ENCODE results near the gene CPSF3.

DNA sequence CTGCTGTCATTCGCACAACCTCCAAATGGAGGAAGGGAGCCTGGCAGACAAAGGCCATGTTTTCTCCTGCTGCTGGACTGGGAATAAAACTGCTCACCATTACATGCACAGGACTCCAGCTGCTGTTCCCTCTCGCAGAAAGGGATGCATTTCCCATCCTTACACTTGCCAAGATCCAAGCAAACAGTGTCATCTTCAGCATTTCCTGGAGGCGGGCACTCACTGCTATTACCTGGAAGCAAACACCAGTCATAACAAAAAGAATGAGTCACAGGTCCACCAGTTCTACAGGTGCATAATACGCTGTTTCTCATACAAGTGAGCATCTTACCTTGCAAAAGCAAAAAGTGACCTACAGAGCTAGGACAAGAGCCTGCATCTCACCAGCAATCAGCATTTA, 73.6 kb downstream of the CPSF3 start:
- TF ChIP-seq POLR2A (IDR thresholded peaks at IDR 0.05) (no peak), CTCF (IDR thresholded peaks at IDR 0.05) (no peak), POLR2AphosphoS5 (IDR thresholded peaks at IDR 0.05; ENCODE audit: insufficient read depth in 1 of 2, low read depth in 1 of 2) (peak in 1 of 2 donors; percentile 34)

Data from vagina (tissue), 2 donors.